HG03045 (cell line): ENCODE results near the gene TBX21.

ENCODE experiments used
- ATAC-seq: cut with Tn5 transposase; IDR thresholded peaks from one replicate; pipeline ENCODE4 v1.9.1; 2021; ENCODE audit warnings: mild to moderate bottlenecking, moderate library complexity; ENCODE audit not compliant: unreplicated experiment

The TBX21 gene

DNA sequence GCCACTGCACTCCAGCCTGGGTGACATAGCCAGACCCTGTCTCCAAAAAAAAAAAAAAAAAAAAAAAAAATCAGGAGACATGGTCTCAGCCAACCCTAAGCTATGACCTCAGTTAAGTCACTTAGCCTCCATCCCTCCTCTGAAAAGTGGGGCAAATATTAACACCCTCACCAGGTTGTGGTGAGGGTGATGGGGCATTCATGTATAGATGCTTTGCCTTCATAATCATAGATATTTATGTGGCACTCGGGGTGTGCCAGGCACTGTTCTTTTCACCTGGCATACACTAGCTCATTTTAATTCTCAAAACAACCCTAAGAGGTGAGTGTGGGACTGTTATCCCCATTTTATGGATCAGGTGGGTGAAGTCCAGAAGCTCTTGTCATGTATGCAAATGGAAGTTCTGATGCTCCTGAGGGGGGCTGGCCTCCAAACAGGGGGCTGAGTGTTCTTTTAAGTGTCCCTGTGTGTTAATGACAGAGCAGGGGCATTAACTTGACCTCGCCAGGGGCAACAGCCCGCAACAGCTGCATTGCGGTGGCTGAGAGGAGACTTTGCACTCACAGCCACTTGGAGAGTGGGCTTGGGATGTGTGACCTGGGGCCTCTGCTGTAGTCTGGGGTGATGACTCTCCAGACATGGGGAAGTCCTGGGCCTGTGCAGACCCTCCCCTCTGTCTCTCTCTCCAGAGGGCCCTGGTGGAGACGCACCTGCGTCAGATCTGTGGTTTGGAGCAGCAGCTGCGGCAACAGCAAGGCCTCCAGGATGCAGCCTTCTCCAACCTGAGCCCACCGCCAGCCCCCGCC lies 34.9 kb upstream of the TBX21 start:
- no peak for ATAC-seq

DNA sequence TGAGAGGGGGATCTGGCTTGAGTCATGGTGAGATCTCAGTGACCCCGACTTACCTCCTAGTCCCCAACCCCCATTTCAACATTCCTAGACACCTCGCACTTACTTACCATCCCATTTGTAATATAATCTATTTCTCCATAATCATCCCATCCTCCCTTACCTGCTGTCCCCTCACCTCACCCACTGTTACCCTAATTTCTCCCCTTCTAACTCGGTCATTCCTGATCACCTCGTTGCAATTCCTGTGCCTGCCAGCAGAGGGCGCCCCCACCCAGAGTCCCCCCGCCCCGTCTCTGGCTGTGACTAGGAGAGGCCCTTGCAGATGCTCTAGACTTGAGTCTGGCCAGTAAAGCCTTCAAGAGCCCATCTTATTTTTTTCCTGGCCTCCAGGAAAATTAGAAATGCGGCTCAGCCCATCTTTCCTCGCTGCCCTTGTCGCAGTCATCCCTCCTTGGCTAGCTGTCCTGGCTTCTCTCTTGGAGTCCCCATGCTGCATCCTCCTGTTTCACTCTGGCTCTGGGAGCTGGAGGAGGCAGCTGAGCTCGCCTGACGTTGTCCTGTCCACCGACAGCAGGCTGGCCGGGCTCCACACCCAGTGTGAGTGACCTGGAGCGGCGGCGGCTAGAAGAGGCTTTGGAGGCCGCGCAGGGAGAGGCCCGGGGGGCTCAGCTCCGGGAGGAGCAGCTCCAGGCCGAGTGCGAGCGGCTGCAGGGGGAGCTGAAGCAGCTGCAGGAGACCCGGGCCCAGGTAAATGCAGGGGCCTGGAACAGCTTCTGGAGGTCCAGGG lies 34.1 kb upstream of the TBX21 start:
- no peak for ATAC-seq

- ATAC-seq, result no peak
These were observed 33.5 kb upstream of the TBX21 start for GRCh38 chr17:47699536-47699840.

GRCh38 chr17:47700471-47701449 lies 32.3 kb upstream of the TBX21 start:
- no peak for ATAC-seq

GRCh38 chr17:47701608-47702007 lies 31.4 kb upstream of the TBX21 start:
- no peak for ATAC-seq

GRCh38 chr17:47702391-47702995 lies 30.5 kb upstream of the TBX21 start:
- ATAC-seq, result no peak

- no peak for ATAC-seq
These were observed 29.8 kb upstream of the TBX21 start for GRCh38 chr17:47703191-47703591.

DNA sequence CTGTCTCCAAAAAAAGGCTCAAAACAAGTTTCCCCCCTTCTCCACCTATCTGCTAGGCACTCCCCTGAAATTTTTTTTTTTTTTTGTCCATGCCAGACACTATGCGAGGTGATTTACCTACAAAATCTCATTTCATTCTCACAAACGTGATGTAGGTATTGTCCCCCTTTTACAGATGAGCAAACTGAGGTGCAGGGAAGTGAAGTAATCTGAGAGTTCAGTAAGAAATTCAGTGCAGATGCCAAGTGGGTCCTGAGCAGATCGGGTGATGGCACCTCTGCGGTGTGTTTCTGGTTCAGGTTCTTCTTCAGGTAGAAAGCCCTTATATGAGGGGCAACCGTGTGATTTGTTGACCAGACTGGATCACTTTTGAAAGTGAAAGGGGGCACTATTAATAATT lies 29.4 kb upstream of the TBX21 start:
- no peak for ATAC-seq

DNA sequence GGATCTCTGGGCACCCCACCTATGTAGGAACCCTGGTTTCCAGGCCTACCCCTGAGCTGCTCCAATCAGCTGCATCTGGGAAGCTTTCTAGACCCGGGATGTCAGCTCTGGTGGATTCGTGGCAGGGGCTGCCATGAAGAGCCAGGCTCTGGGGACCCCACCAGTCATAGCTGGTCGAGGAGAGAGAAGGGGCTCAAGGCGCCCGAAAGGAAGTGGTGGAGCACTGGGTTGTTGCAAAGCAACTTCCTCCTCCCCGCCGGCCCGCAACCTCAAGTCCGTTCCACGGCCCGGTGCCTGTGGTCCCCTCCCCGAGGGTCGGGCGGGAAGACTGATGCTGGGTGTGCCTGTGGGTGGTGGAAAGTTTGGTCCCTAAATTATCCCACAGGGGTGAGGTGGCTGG lies 28.9 kb upstream of the TBX21 start:
- ATAC-seq, result no peak

DNA sequence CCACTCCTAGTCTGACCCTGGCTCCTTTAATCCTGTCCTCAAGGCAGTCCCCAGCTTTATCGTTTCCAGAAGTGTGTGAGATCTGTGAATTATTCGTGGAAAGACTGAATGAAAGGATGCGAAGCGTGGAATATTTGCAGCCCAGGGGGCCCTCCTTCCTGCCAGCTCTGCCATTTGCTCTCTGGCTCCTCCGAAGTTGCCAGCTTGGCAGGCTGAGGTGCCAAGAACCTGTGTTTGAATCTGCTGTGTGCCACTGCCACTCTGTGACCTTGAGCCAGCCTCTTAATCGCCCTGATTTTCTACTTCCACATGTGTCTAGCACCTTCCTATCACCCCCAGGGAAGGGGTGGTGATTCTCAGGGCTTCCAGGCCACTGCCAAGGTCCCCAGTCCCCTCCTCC lies 28.3 kb upstream of the TBX21 start:
- no peak for ATAC-seq

- ATAC-seq, result no peak
These were observed 27.2 kb upstream of the TBX21 start for GRCh38 chr17:47705536-47706530.

- ATAC-seq, result no peak
These were observed 25.8 kb upstream of the TBX21 start for GRCh38 chr17:47707056-47707804.

GRCh38 chr17:47707884-47708283 lies 25.2 kb upstream of the TBX21 start:
- ATAC-seq, result no peak

DNA sequence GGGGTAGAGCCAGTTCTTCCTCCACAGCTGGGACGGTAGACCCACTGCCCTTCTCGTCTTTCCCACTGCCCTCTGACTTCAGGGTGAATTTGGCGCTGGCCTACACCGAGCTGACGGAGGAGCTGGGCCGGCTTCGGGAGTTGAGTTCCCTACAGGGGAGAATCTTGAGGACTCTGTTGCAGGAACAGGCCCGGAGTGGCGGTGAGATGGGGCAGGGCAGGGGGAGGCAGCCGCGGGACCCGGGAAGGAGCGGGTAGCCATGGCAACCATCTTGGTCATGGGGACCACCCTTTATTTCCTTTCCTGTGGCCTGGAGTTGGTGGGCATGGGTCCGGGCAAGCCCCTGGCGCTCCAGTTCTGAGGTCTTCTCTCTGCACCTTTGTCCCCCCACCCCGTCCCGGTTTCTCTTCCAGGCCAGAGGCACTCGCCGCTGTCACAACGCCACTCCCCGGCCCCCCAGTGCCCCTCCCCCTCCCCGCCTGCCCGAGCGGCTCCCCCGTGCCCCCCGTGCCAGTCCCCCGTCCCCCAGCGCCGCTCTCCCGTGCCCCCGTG lies 24.6 kb upstream of the TBX21 start:
- no peak for ATAC-seq

- no peak for ATAC-seq
These were observed 24.0 kb upstream of the TBX21 start for GRCh38 chr17:47708864-47709541.

- ATAC-seq, result no peak
These were observed 23.4 kb upstream of the TBX21 start for GRCh38 chr17:47709594-47709993.

- ATAC-seq, result no peak
These were observed 21.5 kb upstream of the TBX21 start for GRCh38 chr17:47711366-47712099.
